ENCODE data around the gene MSL1. TPM values are rescaled to one million over a fixed set of nuclear protein-coding genes. Genes with fewer than 3 reads are reported as not detected.

MSL1 gene
- total RNA-seq, 1 experiment from 2014 or later, result 96.3 TPM

GRCh38 chr17:40135817-40136216 is 14.0 kb downstream of the MSL1 start:
- TF ChIP-seq SIN3A (IDR thresholded peaks at IDR 0.05; ENCODE audit: borderline replicate concordance, insufficient read depth, low read depth, low read length) (no peak), TCF7L2 (IDR thresholded peaks at IDR 0.05; ENCODE audit: low read depth, low read length) (no peak), POLR2AphosphoS5 (IDR thresholded peaks at IDR 0.05; ENCODE audit: low read depth, low read length) (0 out of 2 replicates have a peak, but pooled peaks have one; percentile 37)
- TF ChIP-seq, protein P1, sequence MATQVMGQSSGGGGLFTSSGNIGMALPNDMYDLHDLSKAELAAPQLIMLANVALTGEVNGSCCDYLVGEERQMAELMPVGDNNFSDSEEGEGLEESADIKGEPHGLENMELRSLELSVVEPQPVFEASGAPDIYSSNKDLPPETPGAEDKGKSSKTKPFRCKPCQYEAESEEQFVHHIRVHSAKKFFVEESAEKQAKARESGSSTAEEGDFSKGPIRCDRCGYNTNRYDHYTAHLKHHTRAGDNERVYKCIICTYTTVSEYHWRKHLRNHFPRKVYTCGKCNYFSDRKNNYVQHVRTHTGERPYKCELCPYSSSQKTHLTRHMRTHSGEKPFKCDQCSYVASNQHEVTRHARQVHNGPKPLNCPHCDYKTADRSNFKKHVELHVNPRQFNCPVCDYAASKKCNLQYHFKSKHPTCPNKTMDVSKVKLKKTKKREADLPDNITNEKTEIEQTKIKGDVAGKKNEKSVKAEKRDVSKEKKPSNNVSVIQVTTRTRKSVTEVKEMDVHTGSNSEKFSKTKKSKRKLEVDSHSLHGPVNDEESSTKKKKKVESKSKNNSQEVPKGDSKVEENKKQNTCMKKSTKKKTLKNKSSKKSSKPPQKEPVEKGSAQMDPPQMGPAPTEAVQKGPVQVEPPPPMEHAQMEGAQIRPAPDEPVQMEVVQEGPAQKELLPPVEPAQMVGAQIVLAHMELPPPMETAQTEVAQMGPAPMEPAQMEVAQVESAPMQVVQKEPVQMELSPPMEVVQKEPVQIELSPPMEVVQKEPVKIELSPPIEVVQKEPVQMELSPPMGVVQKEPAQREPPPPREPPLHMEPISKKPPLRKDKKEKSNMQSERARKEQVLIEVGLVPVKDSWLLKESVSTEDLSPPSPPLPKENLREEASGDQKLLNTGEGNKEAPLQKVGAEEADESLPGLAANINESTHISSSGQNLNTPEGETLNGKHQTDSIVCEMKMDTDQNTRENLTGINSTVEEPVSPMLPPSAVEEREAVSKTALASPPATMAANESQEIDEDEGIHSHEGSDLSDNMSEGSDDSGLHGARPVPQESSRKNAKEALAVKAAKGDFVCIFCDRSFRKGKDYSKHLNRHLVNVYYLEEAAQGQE (IDR thresholded peaks at IDR 0.05; ENCODE audit: insufficient read depth in 1 of 2, low read depth in 2 of 2, low read length in 1 of 2), result no peak
- TF ChIP-seq, protein P2, sequence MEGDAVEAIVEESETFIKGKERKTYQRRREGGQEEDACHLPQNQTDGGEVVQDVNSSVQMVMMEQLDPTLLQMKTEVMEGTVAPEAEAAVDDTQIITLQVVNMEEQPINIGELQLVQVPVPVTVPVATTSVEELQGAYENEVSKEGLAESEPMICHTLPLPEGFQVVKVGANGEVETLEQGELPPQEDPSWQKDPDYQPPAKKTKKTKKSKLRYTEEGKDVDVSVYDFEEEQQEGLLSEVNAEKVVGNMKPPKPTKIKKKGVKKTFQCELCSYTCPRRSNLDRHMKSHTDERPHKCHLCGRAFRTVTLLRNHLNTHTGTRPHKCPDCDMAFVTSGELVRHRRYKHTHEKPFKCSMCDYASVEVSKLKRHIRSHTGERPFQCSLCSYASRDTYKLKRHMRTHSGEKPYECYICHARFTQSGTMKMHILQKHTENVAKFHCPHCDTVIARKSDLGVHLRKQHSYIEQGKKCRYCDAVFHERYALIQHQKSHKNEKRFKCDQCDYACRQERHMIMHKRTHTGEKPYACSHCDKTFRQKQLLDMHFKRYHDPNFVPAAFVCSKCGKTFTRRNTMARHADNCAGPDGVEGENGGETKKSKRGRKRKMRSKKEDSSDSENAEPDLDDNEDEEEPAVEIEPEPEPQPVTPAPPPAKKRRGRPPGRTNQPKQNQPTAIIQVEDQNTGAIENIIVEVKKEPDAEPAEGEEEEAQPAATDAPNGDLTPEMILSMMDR (IDR thresholded peaks at IDR 0.05), result no peak
- DNase-seq (ENCODE audit: low read depth, low spot score) (no peak), ATAC-seq (no peak)
- ChIA-PET POLR2A (no interaction called here), CTCF (no interaction called here)
- Histone ChIP-seq H3K4me1 (ENCODE audit: control insufficient read depth, insufficient read depth, low read length) (peaks cover 4% of the 10 kb centered on the region; the same call in 1 of the 2 replicates), H3K27ac (ENCODE audit: low read length) (no peak overlapping the region), H3K27me3 (ENCODE audit: control insufficient read depth, insufficient read depth, low read length) (no peaks in the 10 kb centered on the region), H3K4me3 (ENCODE audit: low read depth in 2 of 2, low read length in 2 of 2) (no peak overlapping the region), H3K36me3 (ENCODE audit: control insufficient read depth, insufficient read depth, low read length) (peaks cover 44% of the 10 kb centered on the region), H3K9me3 (ENCODE audit: control insufficient read depth, insufficient read depth, low read depth, low read length) (no peaks in the 10 kb centered on the region)
- intact Hi-C loops (cut with micrococcal nuclease; ENCODE audit: unreplicated experiment) (no loop called here), in situ Hi-C loops (cut with HindIII; ENCODE audit: low pct_unique_long_range_greater_than_20kb, low sequenced_read_pairs) (no loop called here)
- BruUV-seq (replicated peaks), result no TSS peak

DNA sequence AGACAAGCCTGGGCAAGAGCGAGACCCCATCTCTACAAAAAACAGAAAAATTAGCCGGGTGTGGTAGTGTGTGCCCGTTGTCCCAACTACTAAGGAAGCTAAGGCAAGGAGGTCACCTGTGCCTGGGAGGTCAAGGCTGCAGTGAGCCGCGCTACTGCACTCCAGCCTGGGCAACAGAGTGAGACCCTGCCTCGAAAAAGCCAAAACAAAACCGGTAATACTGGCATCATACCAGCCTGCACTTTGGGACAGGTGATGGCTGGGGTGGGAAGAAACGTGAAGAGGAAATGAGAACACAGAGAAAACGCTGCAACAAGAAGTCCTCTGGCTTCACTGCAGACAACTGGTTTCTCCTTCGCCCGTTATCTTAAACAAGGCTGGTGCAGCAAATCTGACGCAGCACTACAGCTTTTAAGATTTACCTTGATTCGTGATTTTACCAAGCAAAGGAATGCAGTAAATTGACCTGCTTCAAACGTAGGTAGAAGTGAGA is 17.8 kb downstream of the MSL1 start:
- peak; percentile 3 for ATAC-seq
- in situ Hi-C loops (cut with HindIII; ENCODE audit: low pct_unique_long_range_greater_than_20kb, low sequenced_read_pairs), result no loop called here

More for the DNA sequence above, 17.8 kb downstream of the MSL1 start:
- DNase-seq (ENCODE audit: low read depth, low spot score), result no peak
- H3K36me3 ChIP-seq (ENCODE audit: control insufficient read depth, insufficient read depth, low read length), result peaks cover 23% of the 10 kb centered on the region
- ChIA-PET POLR2A (interaction anchor here (0.6 to 1.2 kb wide), 2 partner anchors 12 to 27 kb away, joined by 3 read pairs; no protein-coding TSS in a partner anchor), CTCF (interaction anchor here (0.6 to 1.1 kb wide), 3 partner anchors 26 to 28 kb away, joined by 3 to 8 read pairs (median 4); no protein-coding TSS in a partner anchor)
- TF ChIP-seq SIN3A (IDR thresholded peaks at IDR 0.05; ENCODE audit: borderline replicate concordance, insufficient read depth, low read depth, low read length) (no peak), POLR2AphosphoS5 (IDR thresholded peaks at IDR 0.05; ENCODE audit: low read depth, low read length) (no peak), TCF7L2 (IDR thresholded peaks at IDR 0.05; ENCODE audit: low read depth, low read length) (no peak)
- TF ChIP-seq, protein P2 (IDR thresholded peaks at IDR 0.05), result no peak
- TF ChIP-seq, protein P1 (IDR thresholded peaks at IDR 0.05; ENCODE audit: insufficient read depth in 1 of 2, low read depth in 2 of 2, low read length in 1 of 2), result no peak
- H3K27ac ChIP-seq (ENCODE audit: low read length), result peak overlapping the region; percentile 96
- intact Hi-C loops (cut with micrococcal nuclease; ENCODE audit: unreplicated experiment), result no loop called here
- no TSS peak for BruUV-seq (replicated peaks)
- H3K9me3 ChIP-seq (ENCODE audit: control insufficient read depth, insufficient read depth, low read depth, low read length), result no peaks in the 10 kb centered on the region
- H3K4me1 ChIP-seq (ENCODE audit: control insufficient read depth, insufficient read depth, low read length), result peaks cover 15% of the 10 kb centered on the region
- no peaks in the 10 kb centered on the region for H3K27me3 ChIP-seq (ENCODE audit: control insufficient read depth, insufficient read depth, low read length)
- H3K4me3 ChIP-seq (ENCODE audit: low read depth in 2 of 2, low read length in 2 of 2), result peak overlapping the region; percentile 68 to 93

Measured in Panc1 (cell line).